T-helper 1 cell treated with Interleukin-12 subunit alpha and Interleukin-12 subunit beta and Interleukin-4 antibody, amounts not matched to agents 30 ng/mL and 1 ng/mL, for 36 hours (primary cell): ENCODE data around the gene KCNK1. TPM values are rescaled to one million over a fixed set of nuclear protein-coding genes. Genes with fewer than 3 reads are reported as not detected.

Source experiments
- intact Hi-C: fragments of 100-400 bp; cut with micrococcal nuclease; formaldehyde crosslinking; loops from one replicate; pipeline ENCODE4 v1.15.1; 2024
- total RNA-seq: library from RNA; stranded (reverse); gene quantifications from 2 replicates; pipeline ENCODE4 v1.2.3, GENCODE V29; 2022

KCNK1 gene
- total RNA-seq, 1 donor from 2014 or later: 1.3 TPM

DNA sequence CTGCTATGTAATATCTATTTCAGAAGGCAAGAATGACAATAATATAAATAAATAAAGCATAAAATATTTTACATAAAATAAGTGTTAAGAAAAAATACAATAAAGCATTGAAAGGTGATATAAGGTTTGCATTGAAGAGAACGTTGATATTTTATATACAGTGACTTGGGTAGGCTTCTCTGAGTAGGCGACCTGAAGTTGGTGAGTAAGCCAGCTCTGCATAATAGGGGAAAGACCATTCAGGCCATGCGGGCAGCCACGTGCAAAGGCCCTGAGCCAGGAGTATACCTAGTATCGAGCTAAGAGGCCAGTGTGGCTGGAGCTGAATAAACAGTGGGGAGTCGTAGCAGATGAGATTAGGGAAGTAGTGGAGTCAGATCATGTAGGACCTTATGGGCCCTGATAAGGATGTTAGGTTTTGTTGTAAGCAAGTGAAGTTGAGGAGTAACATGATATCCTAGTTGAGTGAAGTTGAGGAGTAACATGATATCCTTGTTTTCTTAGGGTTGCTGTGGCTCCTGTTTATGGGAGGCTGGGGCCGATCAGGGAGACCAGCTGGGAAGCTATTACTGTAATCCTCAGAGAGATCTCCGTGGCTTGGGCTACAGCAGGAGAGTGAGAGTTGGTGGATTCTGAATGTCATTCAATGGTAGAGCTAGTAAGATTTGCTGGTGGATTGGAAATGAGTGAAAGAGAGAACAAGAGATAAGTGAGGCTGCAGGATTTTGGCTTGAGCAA is 22.0 kb downstream of the KCNK1 start:
- intact Hi-C loops: no loop called here

DNA sequence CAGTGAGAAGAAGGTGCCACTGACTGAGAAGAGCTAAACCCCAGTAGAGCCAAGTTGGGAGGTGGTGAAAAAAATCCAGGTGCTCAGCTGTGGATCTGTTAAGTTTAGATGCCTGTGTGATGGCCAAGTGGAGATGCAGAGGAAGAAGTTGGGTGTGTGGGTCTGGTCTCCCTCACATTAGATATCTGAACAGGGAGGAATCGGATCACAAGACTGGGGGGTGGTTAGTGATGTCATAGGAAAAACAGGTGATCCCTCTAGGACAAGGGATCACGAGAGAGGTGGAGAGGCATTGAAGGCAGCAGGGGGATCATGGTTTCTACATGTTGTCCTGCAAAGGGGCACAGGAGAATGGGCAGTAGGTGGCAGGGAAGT is 22.6 kb downstream of the KCNK1 start:
- intact Hi-C loops: no loop called here

DNA sequence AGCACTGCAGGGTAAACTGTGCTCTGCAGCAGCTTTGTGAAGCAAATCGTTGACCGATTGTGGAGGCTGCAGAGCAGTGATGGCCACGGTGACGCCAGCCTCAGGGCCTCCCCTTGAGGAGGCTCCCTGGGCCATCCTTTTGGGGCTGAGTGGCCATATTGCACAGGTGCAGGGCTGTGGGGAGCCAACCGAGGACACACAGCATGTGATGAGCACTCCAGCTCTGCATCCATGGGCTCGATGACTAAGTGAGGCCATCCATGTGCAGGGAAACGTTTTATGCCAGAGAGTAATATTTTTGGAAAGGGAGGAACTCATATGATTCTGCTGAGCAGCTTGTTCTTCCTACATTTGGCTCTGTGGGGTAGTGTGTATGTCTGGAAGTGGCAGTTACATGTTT is 24.6 kb downstream of the KCNK1 start:
- intact Hi-C loops: no loop called here

DNA sequence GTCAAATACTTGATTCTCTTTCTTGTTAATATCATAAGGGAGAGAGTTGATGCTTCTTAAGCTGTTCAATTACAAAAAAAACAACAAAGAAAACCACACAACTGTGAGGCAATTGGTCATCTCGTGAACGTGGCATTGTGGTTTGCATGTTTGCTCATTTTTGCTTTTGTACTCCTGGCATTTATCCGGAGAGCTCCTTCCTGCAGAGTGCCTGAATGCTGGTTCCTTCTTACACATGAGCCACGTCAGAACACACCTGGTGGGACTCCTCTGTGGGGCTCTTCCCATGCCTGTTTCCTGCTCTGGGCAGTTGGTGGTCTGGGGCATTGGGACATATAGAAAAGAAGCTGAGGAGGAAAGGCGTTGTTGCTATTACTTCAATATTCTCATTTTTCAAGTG is 25.7 kb downstream of the KCNK1 start:
- intact Hi-C loops: no loop called here

DNA sequence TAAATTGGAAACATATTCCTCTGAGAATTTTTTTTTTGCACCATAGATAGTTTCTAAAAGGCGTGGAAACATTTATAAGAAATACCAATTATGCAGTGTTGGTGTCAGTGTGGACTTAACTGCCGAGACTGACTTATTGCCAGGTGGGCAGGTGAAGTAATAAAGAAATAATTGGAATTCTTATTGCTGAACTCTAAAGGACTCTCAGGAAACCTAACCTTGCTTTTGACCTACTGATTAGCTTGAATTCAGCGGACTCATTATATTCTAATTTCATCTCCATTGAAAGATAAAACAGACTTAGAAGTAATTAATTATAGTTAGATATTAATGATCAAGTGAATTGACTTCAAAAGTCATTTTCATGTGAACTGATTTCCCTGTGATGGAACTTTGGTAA is 26.3 kb downstream of the KCNK1 start:
- intact Hi-C loops: no loop called here

DNA sequence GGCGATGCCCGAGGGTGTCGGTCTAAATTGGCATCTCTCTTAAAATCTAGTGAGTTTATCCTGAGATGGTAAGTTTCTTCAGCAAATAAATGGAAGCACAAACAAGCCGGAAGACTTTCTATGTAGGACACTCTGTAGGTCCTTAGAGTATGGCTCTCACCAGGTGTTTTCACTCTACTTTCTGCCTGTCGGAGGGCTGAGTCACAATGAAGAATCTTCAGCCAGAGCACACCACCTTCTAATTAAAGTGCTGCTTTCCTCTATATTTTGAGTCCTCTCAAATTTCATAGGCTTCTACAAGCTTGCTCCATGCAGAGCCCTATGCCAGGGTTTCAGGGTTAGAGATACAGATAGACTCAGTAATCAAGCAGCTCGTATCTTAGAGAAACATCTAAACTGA is 27.1 kb downstream of the KCNK1 start:
- intact Hi-C loops: no loop called here

DNA sequence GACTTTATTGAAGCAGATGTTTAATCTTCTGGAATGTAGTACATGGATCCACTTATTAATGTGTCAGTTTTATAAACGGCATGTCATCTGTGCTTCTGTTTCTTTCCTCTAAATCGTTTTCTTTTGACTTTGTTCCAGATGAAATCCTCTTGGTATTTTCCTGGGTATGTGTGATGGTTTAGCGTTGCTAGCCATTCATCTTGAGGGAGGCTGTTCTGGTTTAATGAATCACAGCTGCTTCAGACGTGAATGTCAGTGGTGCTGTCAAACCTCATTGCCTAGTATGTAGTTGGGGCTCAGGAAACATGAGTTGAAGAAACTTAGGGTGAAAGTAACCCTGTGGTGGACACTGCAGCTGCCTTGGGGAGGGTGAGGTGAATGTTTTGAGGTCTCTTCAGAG is 33.2 kb downstream of the KCNK1 start:
- intact Hi-C loops: no loop called here

DNA sequence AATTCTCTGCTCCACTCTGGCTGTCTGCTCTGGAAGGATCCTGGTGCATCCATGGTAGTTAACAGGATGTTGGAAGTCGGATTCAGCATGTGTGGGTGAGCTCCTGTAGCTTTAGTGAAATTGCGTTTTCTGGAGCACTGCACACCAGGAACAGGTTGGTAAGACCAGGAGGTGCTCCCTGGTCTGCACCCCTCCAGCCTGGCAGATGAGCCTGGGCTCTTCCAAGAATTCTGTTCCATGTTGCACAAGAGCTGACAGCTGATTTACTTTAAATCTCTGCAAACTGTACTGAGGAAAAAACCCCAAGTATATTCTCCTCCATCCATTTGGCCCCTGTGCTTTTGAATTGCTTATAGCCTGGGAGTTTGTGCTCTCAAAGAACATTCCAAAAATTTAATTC is 33.7 kb downstream of the KCNK1 start:
- intact Hi-C loops: no loop called here

DNA sequence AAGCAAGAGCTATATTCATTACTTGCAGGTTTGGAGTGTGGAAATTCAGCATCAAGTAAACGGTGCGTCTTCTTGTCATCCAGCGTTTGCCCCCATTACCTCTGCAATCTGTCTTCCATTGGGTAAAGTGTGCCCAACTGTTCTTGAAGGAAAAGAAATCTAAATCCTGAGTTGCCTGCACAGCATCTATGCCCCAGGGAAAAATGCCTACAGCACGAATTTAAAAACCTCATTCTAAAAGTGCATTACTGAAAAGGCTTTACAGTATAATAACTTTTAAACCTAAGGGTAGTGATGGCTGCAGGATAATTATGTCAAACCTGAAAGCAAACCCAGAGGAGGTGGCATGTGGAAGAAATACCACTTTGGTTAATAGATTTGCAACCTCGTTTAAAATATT is 37.2 kb downstream of the KCNK1 start:
- intact Hi-C loops: no loop called here

DNA sequence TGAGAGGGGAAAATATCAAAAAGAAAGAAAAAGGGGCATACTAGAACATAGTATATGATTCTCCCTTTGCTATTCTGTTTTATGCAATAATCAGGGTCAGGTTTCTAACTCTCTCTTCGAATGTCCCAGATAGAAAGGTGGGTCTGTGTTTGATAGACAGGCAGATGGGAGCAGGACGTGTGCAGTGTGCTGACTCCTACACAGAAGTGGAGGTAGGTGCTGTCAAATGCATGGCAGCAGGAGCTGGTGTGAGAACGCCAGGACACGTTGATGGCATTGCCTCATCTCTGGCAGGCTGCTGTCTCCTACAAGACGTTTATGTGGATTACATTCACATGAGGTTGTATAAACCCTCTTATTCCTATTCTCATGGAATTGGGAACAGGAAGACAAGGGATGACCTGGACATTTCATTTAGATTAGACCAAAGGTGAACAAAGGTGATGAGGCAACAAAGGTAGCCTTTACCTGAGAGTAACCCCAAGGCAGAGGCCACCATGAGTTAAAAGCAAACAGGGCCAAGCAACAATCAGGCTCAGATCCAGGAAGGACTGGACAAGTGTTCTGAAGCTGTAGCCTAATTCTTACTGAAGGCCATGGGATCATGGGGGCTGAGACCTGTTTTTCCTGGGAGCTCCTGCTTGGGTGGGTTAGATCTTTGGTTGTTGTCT is 37.8 kb downstream of the KCNK1 start:
- intact Hi-C loops: no loop called here

DNA sequence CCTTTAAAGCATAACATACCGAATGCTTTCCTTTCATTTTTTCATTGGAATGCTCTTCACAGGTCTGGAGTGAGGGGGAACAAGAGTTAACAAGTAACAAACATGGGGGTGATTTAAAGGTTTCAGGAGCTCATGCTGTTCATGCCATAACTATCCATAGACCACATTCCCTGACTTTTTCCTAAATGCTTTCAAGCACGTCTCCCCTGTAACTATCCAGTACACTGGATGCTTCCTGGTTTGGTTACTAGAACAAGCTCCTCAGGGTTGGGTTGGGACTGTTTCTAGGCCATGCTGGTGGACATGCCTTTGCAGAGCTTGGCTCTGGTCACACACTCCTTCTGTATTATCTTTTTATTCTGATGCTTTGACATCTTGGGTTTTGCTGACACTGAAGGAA is 38.6 kb downstream of the KCNK1 start:
- intact Hi-C loops: no loop called here

DNA sequence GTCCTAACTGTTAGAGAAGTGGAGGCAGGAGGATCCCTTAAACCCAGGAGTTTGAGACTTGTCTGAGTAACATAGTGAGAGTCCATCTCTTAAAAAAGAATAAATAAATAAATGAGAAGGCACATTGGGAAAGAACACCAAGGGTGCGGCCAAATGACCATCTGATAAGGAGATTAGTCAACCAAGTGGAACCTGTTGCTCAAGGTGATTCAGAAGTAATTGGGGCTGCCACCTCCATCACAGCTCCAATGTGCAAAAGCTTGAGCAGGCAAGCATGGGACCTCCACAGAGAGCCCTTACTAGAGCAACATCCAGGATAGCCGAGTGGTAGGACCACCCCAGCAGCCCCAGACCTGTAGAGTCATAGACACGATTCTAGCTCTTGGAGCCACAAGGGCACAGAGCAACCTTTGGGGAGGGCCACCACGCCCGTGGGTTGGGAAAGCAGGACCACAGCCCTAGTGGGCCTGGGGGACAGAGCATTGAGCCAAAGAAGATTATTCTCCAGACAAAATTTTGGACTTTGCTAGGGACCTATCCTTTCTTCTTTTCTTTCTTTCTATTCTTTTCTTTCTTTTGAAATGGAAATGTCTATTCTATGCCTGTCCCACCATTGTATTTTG is 40.9 kb downstream of the KCNK1 start:
- intact Hi-C loops: no loop called here

DNA sequence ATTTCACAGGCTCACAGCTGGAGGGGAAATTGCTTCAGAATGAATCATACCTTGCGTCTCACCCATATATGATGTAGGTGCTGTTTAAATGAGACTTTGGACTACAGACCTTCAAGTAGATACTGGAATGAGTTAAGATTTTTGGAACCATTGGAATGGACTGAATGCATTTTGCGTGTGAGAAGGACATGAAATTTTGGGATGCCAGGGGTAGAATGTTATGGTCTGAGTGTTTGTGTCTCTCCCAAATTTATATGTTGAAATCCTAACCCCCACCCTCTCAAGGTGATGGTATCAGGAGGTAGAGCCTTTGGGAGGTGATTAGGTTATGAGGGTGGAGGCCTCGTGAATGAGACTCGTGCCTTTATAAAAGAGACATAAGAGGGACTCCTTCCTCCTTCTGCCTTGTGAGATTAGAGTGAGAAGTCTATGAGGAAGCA is 41.4 kb downstream of the KCNK1 start:
- intact Hi-C loops: no loop called here

DNA sequence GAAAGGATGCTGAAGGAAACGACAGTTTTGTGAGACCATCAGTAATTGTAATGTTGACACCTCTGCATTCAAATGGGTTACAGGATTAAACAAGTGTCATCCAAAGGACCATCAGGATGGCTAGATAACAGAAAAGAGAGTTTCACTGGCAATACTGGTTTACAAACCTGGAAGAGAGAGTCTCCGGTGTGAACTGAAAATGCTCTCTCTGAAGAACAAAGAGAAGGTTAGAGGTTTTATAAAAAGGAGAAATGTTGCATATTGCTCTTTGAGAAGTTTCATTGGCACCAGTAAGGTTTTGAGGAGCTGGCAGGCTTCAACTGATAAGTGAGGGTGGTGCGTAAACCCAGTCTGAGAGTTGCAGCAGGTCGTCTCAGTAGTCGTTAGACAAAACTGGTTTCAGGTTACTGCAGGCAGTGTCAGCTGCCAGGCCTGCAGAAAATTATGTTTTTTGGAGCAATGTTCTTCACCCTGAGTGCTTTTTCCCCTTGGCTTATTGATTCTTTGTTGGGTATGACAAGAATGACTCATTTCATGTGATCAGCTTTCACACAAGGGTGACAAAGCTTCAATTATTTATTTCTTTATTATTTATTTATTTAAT is 42.2 kb downstream of the KCNK1 start:
- intact Hi-C loops: no loop called here

DNA sequence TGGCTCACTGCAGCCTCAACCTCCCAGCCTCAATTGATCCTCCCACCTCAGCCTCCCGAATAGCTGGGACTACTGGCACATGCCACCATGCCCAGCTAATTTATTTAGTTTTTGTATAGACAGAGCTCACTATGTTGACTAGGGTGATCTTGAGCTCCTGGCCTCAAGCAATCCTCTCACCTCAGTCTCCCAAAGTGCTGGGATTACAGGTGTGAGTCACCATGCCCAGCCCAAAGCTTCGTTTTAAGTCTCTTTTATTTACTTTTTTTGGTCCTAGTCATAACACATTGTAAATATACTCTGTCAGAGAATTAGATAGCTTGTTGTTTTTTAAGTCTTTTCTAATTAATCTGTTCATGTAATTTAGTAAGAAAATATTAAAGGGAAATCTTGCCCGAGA is 42.8 kb downstream of the KCNK1 start:
- intact Hi-C loops: no loop called here

DNA sequence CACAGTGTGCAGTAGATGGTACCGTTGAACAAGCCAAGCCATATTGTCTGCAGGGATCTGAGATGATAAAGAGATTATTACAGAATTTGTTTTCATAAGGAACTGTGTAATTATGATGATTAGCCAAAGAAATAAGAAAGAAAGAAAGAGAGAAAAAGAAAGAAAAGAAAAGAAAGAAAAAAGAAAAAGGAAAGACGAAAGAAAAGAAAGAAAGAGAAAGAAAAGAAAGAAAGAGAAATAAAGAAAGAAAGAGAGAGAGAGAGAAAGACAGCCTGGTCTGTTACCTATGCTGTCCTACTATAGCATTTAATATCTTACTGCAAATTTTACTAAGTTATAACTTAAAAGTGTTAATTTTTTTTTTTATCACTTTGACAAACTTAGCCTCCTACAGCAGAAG is 43.6 kb downstream of the KCNK1 start:
- intact Hi-C loops: no loop called here

DNA sequence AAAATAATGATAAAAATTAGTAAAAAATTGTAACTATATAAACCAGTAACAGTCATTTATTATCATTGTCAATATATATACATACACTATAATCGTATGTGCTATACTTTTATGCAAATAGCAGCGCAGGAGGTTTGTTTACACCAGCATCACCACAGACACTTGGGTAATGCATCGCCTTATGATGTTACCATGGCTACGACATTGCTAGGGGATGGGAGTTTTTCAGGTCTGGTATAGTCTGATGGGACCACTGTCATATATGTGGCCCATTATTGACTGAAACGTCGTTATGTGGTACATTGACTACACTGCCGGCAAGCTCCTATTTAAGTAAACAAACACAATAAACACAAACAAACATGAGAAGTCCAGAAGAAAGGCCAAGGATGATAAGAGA is 45.6 kb downstream of the KCNK1 start:
- intact Hi-C loops: no loop called here

DNA sequence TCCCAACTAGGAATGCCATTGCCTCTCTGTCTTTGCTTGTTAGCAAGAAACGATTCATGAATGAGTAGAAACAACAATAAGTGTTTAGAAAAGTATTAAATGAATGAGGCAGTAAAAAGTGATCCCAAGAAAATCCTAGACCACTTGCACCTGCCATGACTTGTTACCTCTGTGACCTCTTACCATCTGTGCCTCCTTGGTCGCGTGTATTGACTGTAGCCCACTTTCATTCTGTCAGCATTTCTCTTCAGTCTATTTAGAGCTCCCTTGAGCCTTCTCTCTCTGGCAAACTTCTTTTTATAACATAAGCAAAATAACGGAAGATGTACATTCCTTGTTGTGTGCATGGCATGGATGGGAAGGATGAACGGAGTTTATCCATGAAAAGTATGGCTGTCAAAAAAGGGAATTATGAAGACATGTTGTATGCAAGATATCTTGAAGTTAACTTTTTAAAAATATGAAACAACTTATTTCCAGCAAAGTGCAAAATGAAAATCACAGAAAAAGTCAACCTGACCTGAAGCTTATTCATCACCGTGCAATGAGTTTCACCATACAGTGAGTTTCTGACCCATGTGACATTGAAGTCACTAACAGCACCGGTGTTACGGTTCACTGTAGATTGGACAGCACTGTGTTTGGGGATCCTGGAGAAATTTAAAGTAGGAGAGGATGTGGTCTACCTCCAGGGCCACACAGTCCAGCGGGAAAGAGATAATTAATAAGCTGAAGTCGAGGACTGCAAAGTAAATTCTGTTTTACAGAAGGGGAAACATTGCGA is 47.7 kb downstream of the KCNK1 start:
- intact Hi-C loops: no loop called here

DNA sequence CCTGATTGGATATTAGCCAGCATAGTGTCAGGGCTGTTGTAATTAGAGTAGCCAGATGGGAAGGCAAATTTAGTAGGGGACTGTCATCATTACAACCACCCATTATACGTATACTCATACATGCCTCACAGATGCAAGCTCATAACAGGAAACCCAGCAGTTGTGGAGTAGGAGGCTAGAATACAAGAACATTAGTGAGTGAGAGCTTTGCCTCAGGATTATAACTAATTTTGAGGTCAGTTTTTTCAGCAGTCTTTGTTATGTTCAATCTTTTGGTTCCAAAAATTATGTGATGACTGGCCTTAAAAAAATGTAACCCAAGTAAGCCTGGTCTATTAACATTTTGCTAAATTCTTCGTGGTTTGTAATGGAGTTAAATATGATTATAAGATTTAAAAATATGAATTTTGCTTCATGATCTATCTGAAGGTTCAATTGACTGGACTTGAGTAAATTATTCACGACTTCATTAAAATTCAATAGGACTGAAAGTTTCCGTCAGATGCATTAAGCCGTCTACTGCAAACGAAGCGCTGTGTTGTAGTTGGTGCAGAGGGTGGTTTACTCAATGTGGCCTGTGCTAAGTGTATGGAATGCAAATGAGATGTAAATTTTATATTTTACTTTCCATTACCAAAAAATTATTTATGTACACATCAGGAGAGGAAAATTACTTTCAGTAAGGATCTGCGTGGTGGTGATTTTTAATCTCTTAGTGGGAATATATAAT is 48.8 kb downstream of the KCNK1 start:
- intact Hi-C loops: no loop called here

DNA sequence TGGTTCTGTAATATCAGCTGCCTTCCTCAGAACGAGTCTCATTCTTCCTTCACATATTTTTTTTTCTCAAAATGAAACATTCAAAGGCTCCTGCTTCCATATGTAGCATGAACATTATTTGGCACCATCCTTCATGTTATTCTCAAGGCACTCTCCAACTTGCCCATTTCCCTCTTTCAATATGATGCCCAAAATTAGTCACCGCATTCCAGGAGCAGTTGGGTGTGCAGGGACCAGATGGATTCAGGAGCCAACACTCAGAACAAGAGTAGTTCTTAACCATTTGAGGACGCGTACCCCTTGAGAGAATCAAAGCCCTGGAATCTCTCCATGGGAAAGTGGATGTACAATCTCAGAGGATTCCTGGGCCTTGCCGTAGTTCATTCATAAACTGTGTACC is 50.3 kb downstream of the KCNK1 start:
- intact Hi-C loops: no loop called here
